ENCODE results near the gene FCGR3B. TPM values are rescaled to one million over a fixed set of nuclear protein-coding genes. Genes with fewer than 3 reads are reported as not detected.
"Not testable (repeated sequence)": the region's sequence is repeated elsewhere in the genome, so short reads cannot be mapped to it uniquely, and the experiment has no call there.

FCGR3B gene
- not detected in 2 replicates for total RNA-seq

- DNase-seq (ENCODE audit: low read depth in 2 of 2), result no peak
Measured at GRCh38 chr1:161631076-161631475, at the start of gene FCGR3B. Gene FCGR3B, minus strand, starts transcription at chr1:161631176. Its CDS starts 82 bp downstream, at chr1:161631094.

GRCh38 chr1:161678500-161678899, 47.5 kb upstream of the FCGR3B start:
- no peak for DNase-seq (ENCODE audit: low read depth in 2 of 2)

GRCh38 chr1:161676958-161677689, 46.1 kb upstream of the FCGR3B start:
- DNase-seq (ENCODE audit: low read depth in 2 of 2), result no peak

GRCh38 chr1:161676441-161676840, 45.5 kb upstream of the FCGR3B start:
- no peak for DNase-seq (ENCODE audit: low read depth in 2 of 2)

GRCh38 chr1:161674908-161675307, 43.9 kb upstream of the FCGR3B start:
- DNase-seq (ENCODE audit: low read depth in 2 of 2), result not testable (repeated sequence)

GRCh38 chr1:161674447-161674846, 43.5 kb upstream of the FCGR3B start:
- not testable (repeated sequence) for DNase-seq (ENCODE audit: low read depth in 2 of 2)

GRCh38 chr1:161673437-161673836, 42.5 kb upstream of the FCGR3B start:
- not testable (repeated sequence) for DNase-seq (ENCODE audit: low read depth in 2 of 2)

GRCh38 chr1:161671045-161672020, 40.4 kb upstream of the FCGR3B start:
- DNase-seq (ENCODE audit: low read depth in 2 of 2), result peak in 1 of 2 donors; percentile 3

- not testable (repeated sequence) for DNase-seq (ENCODE audit: low read depth in 2 of 2)
Measured at GRCh38 chr1:161664689-161665088, 33.7 kb upstream of the FCGR3B start.

GRCh38 chr1:161663569-161663968, 32.6 kb upstream of the FCGR3B start:
- DNase-seq (ENCODE audit: low read depth in 2 of 2), result not testable (repeated sequence)

- not testable (repeated sequence) for DNase-seq (ENCODE audit: low read depth in 2 of 2)
Measured at GRCh38 chr1:161662684-161663339, 31.8 kb upstream of the FCGR3B start, which contains the start of gene FCGR2B. Gene FCGR2B, plus strand, starts transcription at chr1:161663143. Its CDS starts 99 bp downstream, at chr1:161663242.

GRCh38 chr1:161661660-161662311, 30.8 kb upstream of the FCGR3B start:
- not testable (repeated sequence) for DNase-seq (ENCODE audit: low read depth in 2 of 2)

GRCh38 chr1:161658524-161658923, 27.5 kb upstream of the FCGR3B start:
- DNase-seq (ENCODE audit: low read depth in 2 of 2), result not testable (repeated sequence)

- not testable (repeated sequence) for DNase-seq (ENCODE audit: low read depth in 2 of 2)
Measured at GRCh38 chr1:161653971-161654370, 23.0 kb upstream of the FCGR3B start.

GRCh38 chr1:161653541-161653940, 22.6 kb upstream of the FCGR3B start:
- not testable (repeated sequence) for DNase-seq (ENCODE audit: low read depth in 2 of 2)

GRCh38 chr1:161647507-161648360, 16.8 kb upstream of the FCGR3B start:
- DNase-seq (ENCODE audit: low read depth in 2 of 2), result peak in 1 of 2 donors; percentile 25

- DNase-seq (ENCODE audit: low read depth in 2 of 2), result not testable (repeated sequence)
Measured at GRCh38 chr1:161644855-161645254, 13.9 kb upstream of the FCGR3B start.

- DNase-seq (ENCODE audit: low read depth in 2 of 2), result not testable (repeated sequence)
Measured at GRCh38 chr1:161643481-161644208, 12.7 kb upstream of the FCGR3B start.

GRCh38 chr1:161642697-161643096, 11.7 kb upstream of the FCGR3B start:
- DNase-seq (ENCODE audit: low read depth in 2 of 2), result not testable (repeated sequence)

Measured in dermis microvascular lymphatic vessel endothelial cell (primary cell).